CD4-positive, alpha-beta T cell treated with Interleukin-10 for 1 hour (primary cell): ENCODE results near the gene TCF3.

ENCODE experiments used
- DNase-seq: peaks from one replicate; pipeline ENCODE4 v3.0.0-alpha.2; 2020

TCF3 gene

DNA sequence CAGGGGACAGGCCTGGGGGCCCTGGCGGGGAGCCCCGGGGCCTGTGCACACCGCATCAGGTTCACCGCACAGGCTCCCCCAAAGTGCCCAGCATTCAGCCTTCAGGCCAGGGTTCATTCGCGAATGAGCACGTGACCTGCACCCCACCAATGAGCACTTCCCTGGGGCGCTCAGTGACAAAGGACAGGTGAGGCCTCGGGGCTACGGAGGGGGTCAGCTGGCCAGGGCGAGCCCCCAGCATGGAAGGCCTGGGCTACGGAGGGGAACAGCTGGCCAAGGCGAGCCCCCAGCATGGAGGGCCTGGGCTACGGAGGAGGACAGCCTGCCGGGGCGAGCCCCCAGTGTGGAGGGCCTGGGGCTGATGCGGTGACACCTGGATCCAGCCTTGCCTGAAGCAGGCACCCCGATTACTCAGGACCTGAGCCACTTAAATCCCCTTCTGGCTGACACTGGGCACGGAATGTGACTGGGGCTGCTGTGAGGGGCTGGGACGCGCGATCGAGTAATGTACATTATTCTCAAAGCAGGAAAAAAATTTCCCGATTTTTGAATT lies 23.1 kb downstream of the TCF3 start:
- no peak for DNase-seq

DNA sequence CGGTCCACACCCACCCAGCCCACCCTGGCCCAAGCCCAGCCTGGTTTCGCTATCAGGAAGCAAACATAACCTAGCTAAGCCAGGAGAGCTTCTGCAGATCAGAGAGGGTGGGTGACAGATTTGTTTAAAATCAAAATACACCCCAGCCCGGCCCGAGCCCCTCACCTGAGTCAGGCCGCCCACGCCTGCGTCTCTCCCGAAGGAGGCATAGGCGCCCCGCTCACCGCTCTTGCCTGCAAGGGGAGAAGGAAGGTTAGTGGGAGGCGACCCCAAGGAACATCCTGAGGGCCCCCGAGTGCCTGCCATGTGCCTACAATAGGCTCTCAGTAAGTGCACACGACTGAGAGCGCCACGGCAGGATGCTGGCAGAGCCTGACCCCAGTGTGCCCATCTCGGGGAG lies 25.2 kb downstream of the TCF3 start:
- DNase-seq: no peak

DNA sequence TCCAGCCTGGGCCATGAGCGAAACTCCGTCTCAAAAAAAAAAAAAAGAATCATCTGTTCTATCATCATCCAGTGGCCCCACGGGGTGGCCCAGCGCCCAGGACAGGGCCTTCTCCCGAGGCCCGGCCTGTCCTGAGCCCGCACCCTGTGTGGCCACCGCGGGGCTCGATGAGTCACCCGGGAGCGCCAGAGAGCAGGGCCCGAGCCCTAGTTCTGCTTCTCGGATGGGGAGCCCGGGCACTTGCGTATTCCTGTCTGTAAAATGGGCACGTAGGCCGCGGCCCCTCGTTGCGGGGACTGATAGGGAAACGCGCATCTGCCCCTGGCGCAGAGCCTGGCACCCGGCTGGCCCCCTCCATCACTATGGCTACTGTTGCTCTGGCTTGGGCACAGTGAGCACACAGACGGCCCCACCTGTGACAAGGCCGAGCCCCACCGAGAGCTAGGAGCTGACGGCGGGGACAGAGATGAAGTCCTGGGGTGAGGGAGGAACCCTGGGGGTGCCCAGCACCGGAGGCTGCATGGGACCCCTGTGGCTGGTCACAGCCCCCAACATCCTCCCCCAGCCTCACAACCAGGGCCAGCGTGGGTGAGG lies 25.9 kb downstream of the TCF3 start:
- DNase-seq: no peak

DNA sequence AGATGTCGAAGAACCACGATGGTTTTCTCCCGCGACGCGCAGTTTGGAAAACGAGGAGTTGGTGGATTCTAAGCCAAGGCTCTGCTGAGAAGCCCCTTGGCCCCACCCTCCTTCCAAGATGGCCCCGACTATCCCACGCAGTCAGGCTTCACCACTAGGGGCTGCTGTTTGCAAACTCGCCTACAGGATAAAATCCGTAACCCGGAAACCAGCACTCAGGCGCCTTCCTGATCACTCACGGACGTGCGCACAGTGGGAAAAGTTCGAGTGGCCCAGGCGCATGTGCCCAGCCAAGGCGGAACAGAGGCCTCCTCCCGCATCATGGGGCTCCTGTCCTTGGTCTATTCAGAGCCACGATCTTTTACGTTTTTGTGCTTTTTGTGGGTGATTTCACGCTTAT lies 28.0 kb downstream of the TCF3 start:
- peak; percentile 56 for DNase-seq

DNA sequence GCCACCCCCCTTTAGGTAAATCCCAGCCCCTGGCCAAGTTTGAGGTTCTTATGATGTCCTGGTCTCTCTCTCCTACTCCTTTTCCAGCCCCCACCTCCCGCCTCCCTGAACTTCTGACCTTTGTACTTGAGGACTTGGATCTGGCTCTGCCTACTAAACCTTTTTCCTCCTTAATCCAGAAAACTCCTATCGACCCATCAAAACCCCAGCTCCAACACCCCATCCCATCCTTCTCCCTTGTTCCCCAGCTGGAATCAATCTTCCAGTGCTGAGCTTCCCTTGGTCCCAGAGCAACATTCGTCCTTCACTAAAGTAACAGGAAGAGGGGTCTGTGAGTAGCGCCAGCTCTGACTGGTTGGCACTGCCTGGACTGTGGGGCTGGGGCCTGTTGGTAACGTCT lies 29.9 kb downstream of the TCF3 start:
- DNase-seq: no peak

DNA sequence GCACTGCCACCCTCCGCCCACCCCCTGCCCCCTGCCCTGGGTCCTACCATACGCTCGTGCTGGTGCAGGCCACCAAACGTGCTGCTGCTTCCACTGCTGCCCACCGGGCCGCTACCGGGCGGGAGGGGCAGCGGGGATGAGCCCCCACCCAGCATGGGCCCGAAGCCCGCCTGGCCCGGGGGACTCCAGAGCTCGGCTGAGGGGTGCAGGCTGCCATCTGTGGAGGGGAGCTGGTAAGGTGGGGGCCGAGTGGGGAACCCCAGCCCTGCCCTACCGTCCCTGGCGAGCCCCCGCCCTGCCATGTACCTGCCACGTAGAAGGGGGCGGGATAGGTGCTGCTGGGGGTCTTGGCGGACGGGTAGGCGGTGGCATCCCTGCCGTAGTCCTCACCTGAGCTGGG lies 30.4 kb downstream of the TCF3 start:
- DNase-seq: no peak

DNA sequence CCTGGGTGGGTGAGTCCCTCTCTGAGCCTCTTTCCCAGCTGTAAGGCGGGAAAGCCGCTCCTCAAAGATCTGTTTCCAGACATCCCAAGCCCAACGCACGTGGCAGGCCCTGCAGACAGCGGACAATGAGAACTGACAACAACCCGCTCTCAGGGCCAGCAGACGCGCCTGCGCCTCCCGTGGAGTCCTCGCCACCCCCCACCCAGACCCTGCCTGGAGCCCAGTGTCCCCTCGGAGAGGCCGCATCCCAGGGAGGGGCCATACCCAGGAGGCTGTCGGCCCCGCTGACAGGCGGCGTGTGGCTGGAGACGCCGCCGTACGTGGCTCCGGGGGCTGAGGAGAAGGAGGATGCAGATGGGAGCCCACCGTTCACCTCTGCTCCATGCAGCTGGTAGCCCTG lies 30.8 kb downstream of the TCF3 start:
- DNase-seq: no peak

DNA sequence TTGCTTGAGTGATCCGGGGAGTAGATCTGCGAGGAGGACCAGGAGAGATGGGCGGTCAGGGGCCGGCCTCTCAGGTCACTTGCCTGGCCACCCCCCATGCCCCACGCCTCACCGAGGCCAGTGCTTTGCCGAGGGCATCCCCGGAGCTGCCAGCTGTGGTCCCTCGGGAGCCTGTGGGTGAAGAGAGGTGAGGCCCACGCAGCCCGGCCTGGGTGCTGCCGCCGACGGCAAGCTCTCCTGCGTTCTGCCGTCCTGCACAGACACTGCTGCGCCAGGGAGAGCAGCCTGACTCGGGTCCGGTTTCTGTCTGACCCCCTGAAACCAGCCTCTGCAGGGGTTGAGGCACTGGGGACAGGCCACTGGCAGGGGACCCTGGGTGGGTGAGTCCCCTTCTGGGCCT lies 31.4 kb downstream of the TCF3 start:
- DNase-seq: no peak

DNA sequence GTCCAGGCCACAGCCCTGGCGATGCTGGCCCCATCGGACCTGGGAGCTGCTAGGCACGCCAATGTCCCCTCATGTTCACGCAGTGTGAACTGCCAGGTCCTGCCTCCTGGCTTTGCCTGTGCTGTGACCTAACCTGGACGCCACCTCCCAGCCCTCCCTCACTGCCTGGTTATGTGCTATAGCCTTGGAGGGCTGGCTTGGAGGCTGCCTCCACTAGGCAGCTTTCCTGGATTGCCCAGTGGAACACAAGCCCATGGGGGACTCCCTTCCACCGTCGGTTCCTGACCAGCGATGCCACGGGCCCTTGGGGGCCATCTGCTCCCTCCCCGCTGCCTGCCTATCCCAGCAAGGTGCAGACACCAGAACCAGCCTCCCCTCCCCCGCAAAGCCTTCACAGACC lies 31.9 kb downstream of the TCF3 start:
- DNase-seq: no peak

DNA sequence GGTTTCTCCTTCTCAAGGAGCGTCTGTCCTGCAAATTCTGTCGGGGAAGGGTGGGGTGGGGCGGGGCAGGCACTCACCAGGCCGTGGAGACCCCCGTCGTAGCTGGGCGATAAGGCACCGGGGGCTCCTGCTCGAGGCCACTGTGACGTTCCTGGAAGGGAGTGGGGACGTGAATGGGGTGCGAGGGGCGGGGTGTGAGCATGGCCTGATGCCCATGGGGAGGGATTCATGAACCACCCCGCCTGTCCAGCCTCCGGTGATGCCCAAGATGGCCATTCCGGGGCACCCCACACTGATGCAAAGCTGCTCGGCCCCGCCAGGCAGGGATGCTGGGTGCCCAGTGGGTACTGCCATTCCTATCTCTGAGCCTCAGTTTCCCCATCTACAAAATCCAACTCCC lies 32.7 kb downstream of the TCF3 start:
- no peak for DNase-seq

DNA sequence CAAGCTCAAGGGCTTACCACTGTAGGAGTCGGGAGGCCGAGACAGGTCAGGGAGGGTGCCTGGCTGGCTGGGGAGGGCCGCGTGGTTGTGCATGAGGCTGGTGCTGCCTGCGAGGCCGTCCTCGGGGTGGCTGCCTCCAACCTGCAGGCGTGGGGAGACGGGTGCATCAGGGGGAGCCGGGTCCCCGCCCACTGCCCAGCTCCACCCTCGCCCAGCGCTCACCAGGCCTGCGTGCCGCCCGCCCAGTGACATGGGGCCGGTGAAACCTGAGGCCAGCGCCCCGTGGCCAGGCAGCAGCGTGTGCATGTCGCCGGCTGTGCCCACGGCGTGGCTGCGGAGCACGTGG lies 33.3 kb downstream of the TCF3 start:
- no peak for DNase-seq

DNA sequence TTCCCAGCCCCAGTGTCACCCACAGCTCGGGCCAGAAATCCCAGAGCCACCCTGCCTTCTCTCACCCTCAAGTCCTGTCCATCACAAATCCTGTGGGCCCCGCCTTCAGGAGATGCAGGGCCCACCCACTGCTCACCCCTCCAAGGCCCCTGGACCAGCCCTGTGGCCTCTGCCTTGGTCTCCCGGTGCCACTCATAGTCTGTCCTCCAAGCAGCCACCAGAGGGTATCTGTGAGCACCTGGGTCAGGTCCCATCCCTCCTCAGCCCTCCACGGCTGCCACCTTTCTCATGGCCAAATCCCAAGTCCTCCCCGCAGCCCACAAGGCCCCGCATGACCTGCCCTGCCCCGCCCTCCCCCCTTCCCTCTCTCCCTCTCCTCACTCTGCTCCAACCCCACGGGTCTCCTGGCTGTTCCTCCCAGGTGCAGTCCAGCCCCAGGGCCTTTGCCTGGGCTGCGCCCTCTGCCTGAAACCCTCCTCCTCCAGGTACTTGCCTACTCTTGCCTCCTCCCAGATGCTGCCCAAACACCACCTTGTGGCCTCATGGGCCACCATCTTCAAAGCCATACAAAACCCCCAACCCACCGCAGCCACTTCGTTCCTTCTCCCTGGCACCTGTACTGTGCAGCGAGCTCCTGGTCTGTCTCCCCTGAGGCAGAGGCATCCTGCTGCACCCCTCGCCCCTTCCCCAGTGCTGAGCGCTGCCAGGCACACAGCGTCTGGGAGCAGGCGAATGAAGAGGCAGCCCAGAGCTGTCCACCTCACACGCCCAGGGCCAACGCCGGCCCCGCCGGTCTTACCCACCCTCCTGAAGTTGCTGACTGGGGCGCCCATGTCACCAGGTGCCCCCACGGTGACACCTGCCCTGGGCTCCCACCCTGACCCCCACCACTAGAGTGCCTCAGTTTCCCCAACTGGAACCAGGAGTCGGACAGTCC lies 34.0 kb downstream of the TCF3 start:
- peak; percentile 30 for DNase-seq

DNA sequence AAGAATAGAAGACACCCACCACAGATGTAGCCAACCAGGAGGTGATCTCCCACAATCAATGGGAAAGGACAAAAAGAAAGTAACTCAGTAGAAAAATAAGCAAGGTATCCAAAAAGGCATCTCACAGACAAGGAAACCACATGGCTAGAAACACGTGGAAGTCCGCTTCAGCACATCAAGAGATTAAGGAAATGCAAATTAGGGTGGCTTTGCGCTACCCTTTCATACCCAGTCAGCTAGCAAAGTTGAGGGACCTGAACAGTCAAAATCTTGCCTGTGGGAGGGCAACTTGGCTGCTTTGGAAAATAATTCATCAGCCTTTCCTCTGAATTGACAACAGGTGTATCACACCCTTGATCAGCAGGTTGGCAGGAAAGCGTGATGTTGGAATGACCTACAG lies 35.5 kb downstream of the TCF3 start:
- no peak for DNase-seq

DNA sequence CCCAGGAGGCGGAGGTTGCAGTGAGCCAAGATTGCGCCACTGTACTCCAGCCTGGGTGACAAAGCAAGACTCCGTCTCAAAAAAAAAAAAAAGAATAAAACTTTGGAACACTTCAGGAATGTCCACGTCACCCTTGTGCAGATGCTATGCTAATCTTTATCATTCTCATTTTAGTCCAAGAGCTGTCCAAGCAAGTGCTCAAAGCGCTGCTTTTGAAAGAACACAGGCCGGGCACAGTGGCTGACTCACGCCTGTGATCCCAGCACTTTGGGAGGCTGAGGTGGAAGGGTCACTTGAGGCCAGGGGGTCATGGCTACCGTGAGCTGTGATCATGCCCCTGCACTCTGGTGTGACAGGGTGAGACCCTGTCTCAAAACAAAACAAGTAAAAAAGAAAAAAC lies 36.0 kb downstream of the TCF3 start:
- no peak for DNase-seq

DNA sequence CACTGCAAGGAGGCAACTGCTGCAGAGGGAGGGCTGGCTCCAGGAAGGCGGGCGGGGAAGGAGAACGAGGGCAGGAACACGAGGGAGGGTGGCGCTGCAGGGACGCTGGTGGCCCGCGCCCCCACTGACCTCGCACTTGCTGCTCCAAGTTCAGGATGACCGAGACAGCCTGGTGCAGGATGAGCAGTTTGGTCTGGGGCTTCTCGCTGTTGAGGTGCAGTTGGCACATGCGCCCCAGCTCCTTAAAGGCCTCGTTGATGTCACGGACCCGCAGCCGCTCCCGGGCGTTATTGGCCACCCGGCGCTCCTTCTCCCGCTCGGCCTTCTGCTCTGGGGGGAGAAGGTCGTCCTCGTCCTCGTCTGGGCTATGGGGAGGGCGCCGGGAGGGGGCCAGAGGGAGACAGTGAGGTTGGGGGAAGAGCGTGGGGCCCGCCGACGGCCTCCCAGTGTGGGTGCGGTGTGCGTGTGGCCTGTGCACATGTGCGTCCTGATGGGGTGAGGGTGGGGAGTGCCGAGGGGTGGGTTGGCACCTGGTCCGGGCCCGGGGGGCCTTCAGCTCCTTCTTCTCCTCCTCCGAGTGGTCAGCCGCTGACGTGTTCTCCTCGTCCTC lies 37.2 kb downstream of the TCF3 start:
- DNase-seq: no peak

DNA sequence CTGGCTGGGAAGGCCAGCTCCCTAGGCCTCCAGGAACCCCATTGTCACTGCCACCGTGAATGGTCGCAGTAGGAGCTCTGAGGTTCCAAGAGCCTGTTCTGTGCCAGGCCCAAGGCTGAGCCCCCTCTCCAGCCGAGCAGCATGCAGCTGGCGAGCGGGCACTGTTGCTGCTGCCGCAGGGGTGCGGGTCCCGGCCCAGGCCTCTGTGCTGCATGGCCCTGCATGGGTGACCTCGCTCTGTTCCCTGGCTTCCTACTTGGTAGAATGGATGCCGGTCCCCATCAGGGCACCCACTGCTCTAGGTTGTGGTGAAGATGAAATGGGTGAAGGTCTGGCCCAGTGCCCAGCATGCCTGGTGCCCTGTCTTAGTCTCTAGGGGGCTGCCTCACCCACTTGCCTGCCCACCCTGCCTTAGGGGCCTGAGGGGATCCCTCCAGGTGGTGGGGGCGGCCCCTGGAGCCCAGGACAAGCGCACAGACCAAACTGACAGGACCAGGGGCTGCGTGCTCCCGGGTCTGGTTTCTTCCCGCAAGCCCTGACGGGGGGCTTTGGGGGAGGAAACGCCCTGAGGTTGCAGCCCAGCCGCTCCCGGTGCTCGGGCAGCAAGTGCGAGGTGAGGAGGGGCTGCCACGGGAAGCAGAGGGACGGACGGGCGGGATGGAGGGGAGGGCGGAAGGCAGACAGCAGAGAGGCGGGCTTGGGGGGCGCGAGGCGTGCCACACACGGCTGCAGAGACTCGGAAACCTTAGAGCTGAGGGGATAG lies 38.4 kb downstream of the TCF3 start:
- no peak for DNase-seq

DNA sequence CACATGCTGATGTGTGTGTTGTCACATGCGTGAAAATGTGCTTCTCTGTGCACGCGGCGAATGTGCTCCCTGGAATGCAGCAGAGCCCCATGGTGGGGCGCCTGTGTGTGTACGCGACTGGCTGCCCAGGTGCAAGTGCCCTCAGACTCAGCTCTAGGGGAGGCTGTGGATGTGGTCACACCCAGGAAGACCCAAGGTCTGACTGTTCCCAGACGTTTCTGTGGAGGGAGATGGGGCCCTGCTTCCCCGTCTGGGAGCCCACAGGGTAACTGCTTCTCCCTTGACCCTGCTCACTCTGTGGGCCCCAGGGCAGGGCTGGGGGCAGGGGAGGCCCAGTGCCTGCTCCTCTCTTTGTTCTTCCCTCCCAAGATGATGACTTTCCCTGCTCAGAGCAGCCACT lies 39.3 kb downstream of the TCF3 start:
- DNase-seq: no peak

DNA sequence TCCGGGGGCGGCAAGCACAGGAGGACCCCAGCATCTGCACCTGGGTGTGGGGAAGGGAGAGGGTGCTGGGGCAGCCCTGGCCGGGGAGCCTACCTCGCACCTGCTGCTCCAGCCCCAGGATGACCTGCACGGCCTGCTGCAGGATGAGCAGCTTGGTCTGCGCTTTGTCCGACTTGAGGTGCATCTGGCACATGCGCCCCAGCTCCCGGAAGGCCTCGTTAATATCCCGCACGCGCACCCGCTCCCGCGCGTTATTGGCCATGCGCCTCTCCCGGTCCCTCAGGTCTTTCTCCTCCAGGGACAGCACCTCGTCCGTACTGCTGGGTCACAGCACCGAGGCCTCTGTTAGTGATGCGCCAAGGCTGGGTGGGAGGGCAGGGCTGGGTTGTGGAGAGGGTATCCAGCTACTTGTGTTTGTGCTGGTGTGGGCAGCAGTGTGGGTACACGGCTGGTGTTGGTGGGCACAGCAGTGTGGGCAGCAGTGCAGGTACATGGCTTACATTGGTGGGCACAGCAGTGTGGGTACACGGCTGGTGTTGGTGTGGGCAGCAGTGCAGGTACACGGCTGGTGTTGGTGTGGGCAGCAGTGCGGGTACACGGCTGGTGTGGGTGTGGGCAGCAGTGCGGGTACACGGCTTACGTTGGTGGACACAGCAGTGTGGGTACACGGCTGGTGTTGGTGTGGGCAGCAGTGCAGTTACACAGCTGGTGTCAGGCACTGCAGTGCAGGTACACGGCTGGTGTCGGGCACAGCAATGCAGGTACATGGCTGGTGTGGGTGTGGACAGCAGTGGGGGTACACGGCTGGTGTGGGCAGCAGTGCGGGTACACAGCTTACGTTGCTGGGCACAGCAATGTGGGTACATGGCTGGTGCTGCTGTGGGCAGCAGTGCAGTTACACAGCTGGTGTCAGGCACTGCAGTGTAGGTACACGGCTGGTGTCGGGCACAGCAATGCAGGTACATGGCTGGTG lies 40.0 kb downstream of the TCF3 start:
- DNase-seq: no peak

DNA sequence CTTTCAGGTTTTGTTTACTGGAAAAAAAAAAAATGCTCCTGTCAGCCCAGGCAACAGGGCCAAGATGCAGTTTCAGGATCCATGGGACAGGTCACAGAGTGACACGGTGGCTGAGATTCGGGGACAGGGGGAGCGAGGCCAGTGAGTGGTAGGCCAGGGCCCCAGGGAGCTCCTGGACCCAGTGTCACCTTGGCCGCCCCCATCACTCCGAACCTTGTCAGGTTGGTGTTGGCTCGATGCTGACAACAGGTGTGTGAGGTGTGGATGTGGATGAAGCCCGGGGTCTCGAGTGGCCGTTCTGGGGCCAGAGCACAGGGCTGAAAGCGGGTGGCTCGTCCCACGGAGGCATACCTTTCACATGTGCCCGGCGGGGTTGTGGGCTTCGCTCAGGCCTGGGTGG lies 41.1 kb downstream of the TCF3 start:
- DNase-seq: no peak

DNA sequence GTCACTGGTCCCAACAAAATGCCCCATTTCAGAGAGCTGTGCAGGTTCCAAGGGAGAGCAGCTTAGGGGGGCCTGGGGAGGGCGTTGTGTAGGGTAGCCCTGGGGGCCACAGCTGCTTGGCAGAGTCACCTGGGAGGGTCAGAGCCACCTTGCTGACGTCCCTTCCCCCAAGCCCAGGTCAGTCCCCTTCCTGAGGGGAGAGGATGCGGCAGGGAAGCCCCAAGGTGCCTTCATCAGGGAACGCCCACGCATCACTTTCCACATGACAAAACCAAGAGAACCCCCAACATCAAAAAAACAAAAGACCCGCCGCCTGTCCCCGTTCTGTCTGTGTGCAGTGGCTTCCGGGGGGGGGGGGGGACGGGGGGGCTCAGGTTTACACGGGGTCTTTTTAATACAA lies 41.8 kb downstream of the TCF3 start:
- peak; percentile 21 for DNase-seq

DNA sequence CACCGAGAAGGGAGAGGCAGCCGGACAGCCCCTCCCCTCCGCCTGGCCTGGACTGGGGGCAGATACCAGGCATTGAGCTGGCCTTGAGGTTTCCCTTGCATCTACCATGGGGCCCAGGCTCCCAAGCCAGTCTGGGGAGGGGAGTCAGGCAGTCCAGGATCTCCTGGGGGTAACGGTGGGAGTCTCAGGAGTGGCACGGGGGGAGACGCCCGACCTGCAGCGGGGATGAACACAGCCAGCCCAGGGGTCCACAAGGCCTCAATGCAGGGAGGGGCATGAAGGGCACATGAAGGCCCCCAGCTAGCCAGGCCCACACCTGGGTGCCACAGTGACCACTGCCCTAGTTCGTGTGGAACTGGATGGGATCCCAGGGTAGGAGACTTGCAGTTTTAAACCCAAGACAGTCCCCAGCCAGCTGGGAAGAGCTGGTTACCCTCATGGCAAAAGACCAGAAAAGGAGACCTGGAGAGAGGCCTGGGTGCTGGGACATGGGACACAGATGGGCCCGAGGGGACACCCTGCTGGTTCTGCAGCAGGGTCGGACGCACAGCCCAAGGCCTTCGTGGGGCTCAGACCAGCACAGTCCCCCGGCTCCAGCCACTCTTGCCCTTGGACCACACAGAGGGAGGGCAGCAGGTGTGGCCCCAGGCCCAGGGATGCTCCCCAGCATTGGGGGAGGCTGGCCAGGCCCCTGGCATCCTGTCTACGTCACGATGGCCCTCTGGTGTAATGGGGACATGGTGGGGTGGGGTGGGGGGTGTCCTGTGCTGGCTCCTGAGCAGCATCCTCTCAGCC lies 42.5 kb downstream of the TCF3 start:
- DNase-seq: no peak
